ENCODE data around the gene PPARGC1A.

PPARGC1A gene

DNA sequence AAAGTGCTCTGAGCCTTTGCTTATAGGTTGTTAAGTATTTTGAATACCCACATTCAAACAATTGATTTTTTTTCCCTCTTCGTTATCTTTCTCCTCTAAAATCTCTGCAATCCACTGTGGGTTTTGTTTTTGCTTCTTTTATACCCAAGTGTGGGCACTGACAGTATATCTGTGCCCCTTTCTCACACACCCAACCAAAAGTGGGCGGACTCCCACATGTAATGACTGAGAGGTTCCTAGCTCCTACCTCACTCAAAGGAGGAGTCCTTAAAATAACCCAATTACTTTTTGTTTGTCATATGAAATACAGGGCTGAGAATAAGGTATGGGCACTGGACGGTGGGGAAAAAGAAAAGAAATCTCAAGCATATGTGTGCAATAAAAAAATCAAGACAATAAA lies 51.7 kb downstream of the PPARGC1A start:
- DNase-seq (ENCODE audit: low read depth) = no peak

DNA sequence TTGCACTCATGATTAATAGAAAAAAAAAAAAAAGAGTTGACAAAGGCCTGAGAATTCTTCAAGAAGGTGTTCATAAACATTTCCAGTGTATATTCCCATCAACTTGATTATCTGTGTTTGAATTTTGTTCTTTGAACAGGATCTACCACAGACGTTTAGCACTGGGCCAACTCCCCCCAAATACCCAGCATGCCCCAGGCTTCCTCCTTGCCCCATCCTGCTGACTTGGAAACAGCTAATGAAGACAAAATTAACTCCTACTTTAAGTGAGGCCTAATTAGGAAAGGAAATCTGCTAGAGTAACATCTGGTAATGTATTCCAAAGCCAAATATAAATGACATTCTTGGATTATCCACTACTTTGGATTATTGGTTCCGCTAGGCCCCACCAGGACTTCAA lies 52.5 kb downstream of the PPARGC1A start:
- DNase-seq (ENCODE audit: low read depth) = no peak

GRCh38 chr4:23835774-23836478 lies 53.9 kb downstream of the PPARGC1A start:
- DNase-seq (ENCODE audit: low read depth) = no peak

DNA sequence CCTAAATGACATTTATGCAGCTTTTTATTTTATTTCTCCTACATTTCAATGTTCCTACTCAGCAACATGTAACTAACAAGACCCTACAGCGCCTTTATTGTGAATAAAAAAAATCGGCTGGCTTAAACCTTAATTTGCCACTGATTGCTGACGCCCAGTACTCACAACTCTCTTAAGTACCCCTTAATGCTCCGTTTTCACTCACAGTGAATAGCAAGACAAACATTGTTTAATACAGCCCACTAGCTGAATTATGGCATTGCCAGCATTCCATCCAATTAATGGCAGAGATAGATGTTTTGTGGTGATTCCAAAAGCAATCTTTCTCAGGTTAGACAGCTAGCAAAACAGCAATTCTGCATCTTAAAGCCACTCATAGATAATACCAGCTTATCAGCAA lies 61.1 kb downstream of the PPARGC1A start:
- no peak for DNase-seq (ENCODE audit: low read depth)

GRCh38 chr4:23828020-23828715 lies 61.7 kb downstream of the PPARGC1A start:
- DNase-seq (ENCODE audit: low read depth) = peak; percentile 16

DNA sequence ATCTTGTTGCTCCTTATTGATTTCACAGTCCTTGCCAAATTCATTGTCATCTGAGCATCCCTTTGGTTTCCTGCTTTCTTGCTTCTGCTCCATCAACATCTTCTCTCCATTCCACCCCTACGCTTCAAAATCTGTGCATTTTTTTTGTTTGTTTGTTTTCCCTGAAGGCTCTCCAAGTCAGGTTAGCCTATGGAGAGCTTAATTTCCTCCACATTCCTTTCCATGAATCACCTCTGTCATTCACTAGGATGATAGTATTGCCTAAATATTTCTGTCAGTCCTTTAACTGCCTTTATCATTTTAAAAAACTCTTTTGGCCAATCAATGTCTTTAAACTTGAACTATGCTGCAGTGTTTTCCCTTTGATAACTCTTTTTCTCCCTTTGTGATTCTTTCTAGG lies 67.7 kb downstream of the PPARGC1A start:
- no peak for DNase-seq (ENCODE audit: low read depth)

- no peak for DNase-seq (ENCODE audit: low read depth)
These were observed 70.8 kb downstream of the PPARGC1A start for GRCh38 chr4:23819041-23819511.

- no peak for DNase-seq (ENCODE audit: low read depth)
These were observed 71.6 kb downstream of the PPARGC1A start for GRCh38 chr4:23818097-23818885.

DNA sequence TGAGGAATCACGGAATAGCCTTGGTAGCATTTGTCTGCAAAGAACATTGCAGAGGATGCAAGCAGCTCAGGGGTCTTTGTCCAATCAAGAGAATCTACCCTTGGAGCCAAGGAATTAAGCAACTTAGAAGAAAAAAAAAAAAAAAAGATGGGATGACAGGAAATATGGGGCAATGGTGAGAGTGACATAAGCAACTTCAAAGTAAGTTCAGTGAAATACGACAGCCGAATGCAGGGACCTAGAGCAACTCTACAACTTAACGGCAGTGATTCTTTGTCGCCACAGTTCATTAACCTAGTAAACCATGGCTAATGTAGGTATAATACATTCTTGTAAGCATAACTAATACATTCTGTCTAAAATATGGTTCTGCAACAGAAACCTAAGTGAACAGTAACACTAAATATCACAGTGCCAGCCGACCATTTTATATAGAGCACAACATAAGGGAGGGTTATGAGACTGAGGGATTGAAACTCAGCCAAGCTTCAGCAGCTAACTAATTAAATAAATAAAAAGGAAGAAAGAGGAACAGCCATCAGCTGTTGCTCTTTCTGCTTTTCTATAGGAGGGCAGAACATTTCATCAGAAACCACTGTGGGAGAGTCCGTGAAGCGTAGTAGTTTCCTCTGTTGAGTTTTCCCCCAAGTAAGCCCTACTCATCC lies 74.7 kb downstream of the PPARGC1A start:
- no peak for DNase-seq (ENCODE audit: low read depth)

GRCh38 chr4:23814587-23814986 lies 75.3 kb downstream of the PPARGC1A start:
- no peak for DNase-seq (ENCODE audit: low read depth)

- DNase-seq (ENCODE audit: low read depth) = no peak
These were observed 78.7 kb downstream of the PPARGC1A start for GRCh38 chr4:23811161-23811560.

GRCh38 chr4:23805450-23805851 lies 84.4 kb downstream of the PPARGC1A start:
- DNase-seq (ENCODE audit: low read depth) = peak; percentile 28

GRCh38 chr4:23789762-23790161 lies 100.1 kb downstream of the PPARGC1A start:
- DNase-seq (ENCODE audit: low read depth) = peak; percentile 92

- no peak for DNase-seq (ENCODE audit: low read depth)
These were observed 101.4 kb downstream of the PPARGC1A start for GRCh38 chr4:23788460-23788859.

DNA sequence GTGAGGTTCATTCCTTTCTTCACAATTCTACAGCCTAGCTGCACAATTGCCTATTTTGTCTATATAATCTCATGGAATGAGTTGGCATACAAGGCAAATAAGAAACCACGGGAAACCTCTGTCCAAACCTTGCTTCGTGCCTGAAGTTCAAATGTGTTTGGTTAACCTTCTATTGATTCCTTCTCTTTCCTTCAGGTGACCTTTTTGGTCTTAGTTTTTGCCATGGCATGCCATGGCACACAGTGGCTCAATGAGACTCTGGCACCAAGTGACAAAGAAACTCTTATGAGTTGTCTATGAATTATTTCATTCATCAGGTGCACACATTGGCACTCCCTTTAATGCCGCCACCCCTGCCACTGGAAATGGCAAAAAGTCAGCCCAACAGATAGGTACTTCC lies 101.8 kb downstream of the PPARGC1A start:
- DNase-seq (ENCODE audit: low read depth) = no peak

GRCh38 chr4:23782778-23783437 lies 106.9 kb downstream of the PPARGC1A start:
- no peak for DNase-seq (ENCODE audit: low read depth)

DNA sequence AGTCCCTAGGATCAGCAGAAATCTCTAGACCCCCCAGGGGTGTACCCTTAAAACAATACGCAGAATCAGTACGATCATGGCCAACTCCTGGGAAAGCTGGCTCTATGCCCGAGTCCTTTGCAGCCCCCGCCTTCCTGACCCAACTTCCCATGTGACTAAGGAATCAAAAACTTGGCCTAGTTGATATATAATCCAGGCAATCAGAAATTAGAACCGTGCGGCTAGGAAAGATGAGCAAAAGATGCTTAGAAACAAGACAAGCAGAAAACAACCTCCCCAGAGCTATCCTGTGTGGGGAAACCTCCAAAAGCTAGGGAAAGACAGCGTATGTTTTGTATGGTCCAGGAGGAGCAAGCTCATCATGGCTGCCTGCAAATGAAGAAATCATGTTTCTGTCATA lies 110.0 kb downstream of the PPARGC1A start:
- no peak for DNase-seq (ENCODE audit: low read depth)

GRCh38 chr4:23779422-23779821 lies 110.4 kb downstream of the PPARGC1A start:
- no peak for DNase-seq (ENCODE audit: low read depth)

DNA sequence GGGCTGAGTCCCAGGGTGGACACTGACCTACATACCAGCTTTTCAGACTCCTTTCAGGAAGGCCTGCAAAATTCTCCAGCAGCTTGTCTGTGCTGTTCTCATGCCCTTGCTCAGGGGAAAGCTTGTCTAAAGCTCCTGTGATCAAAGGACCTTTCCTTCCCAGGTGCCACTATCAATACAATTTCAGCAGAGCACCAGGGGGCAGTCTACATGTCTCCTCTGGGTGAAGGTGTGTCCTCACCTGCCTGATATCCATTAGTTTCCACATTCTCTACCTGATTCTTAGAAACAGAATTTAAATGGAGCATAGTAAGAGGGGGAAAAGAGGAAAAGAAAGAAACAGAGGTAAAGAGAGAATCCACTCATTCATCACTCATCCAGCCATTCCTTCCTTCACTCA lies 114.2 kb downstream of the PPARGC1A start:
- DNase-seq (ENCODE audit: low read depth) = no peak

GRCh38 chr4:23774909-23775308 lies 114.9 kb downstream of the PPARGC1A start:
- DNase-seq (ENCODE audit: low read depth) = no peak

DNA sequence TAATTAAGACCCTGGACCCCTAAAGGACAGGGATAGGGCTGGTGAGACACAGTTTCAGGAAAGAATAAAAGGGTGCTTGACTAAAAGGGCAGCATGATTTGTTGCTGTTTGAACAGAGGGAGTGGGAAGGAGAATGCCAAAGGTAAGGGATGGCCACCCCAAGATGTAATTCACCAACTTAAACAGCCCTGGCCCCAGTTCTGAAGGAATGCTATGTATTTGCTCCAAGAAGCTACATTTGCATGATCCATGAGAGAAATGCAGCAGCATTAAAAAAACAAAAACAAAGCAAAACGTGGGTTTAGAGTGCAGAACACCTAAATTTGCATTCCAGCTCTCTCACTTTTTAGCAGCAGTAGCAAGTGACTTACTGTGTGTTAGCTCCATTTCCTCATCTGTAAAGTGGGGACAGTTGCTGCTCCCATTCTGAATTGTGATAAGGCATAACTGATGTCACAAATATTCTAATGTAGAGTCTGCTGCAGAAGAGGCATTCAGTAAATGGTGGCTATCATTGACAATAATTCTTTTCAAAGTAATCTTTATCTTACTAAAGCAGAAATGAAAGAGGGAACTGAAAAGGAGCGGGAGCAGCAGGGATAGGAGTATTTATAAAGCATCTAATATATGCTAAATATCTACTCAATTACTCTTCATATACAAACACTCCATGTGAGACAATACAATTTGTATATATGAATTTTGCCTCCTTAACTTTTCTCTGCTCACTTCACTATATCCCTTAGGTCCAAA lies 115.8 kb downstream of the PPARGC1A start:
- no peak for DNase-seq (ENCODE audit: low read depth)
